Large intestine (tissue), 3 donors: ENCODE results near the gene ATP13A1. TPM values are rescaled to one million over a fixed set of nuclear protein-coding genes. Genes with fewer than 3 reads are reported as not detected.
"Not testable (repeated sequence)": the region's sequence is repeated elsewhere in the genome, so short reads cannot be mapped to it uniquely, and the experiment has no call there.

ENCODE experiments used
- DNase-seq, 2 donors: peaks; one replicate each; pipeline versions ENCODE4 v3.0.0 to v3.0.0-alpha.2; 2013
- H3K27ac ChIP-seq: one replicate; pipeline ENCODE4 v1.5.1; 2013; ENCODE audit warnings: low read length
- H3K27me3 ChIP-seq: 2 replicates; pipeline ENCODE4 v1.6.1; 2013; ENCODE audit warnings: low read length; ENCODE audit not compliant: control insufficient read depth, insufficient read depth
- H3K36me3 ChIP-seq: 2 replicates; pipeline ENCODE4 v1.6.1; 2013; ENCODE audit warnings: low read length; ENCODE audit not compliant: control insufficient read depth, insufficient read depth
- H3K4me1 ChIP-seq: one replicate; pipeline ENCODE4 v1.6.1; 2013; ENCODE audit warnings: low read length; ENCODE audit not compliant: control insufficient read depth, insufficient read depth
- H3K4me3 ChIP-seq: one replicate; pipeline ENCODE4 v1.5.1; 2013; ENCODE audit warnings: low read length
- H3K9me3 ChIP-seq: one replicate; pipeline ENCODE4 v1.6.1; 2013; ENCODE audit warnings: mild to moderate bottlenecking, low read depth, low read length, moderate library complexity; ENCODE audit not compliant: control insufficient read depth
- WGBS: methylation state at CpG from one replicate; pipeline ENCODE4 v1.1.5; 2013; ENCODE audit warnings: low lambda C conversion rate; ENCODE audit not compliant: insufficient coverage; 5-methylcytosine and 5-hydroxymethylcytosine counted together
- polyA plus RNA-seq: library from polyadenylated mRNA; unstranded; fragments of 120-200 nt; gene quantifications from one replicate; pipeline ENCODE4 v1.2.1, GENCODE V29; 2013

The ATP13A1 gene
- polyA plus RNA-seq, 1 donor, result 54.1 TPM

GRCh38 chr19:19619181-19619848, 44.2 kb downstream of the ATP13A1 start:
- Histone ChIP-seq H3K4me3 (no peak overlapping the region), H3K9me3 (no peaks in the 10 kb centered on the region), H3K36me3 (no peaks in the 10 kb centered on the region), H3K27ac (no peak overlapping the region), H3K27me3 (peaks cover 15% of the 10 kb centered on the region), H3K4me1 (no peaks in the 10 kb centered on the region)
- DNase-seq, result no peak
- no CpG with 5 or more reads among the region's 21 CpGs for WGBS

- H3K9me3 ChIP-seq, result no peaks in the 10 kb centered on the region
- peak within 1 kb of the TSS; percentile 38 for H3K4me3 ChIP-seq
- no peak within 1 kb of the TSS for H3K27ac ChIP-seq
- no peaks in the 10 kb centered on the region for H3K4me1 ChIP-seq
- peak; percentile 87 to 88 for DNase-seq
- H3K27me3 ChIP-seq, result peaks cover 15% of the 10 kb centered on the region
- no peaks in the 10 kb centered on the region for H3K36me3 ChIP-seq
- WGBS, result 63% methylated on average over 3 of the region's 80 CpGs
Observed at GRCh38 chr19:19618219-19619051, 45.0 kb downstream of the ATP13A1 start, which contains the start of gene PBX4. PBX4 (minus strand) TSS chr19:19618687; CDS start chr19:19618629, 58 bp downstream.

- WGBS, result no CpG with 5 or more reads among the region's 3 CpGs
- DNase-seq, result no peak
- Histone ChIP-seq H3K4me1 (no peaks in the 10 kb centered on the region), H3K36me3 (no peaks in the 10 kb centered on the region), H3K9me3 (no peaks in the 10 kb centered on the region), H3K4me3 (no peak overlapping the region), H3K27me3 (peaks cover 15% of the 10 kb centered on the region), H3K27ac (no peak overlapping the region)
Observed at GRCh38 chr19:19615086-19615485, 48.4 kb downstream of the ATP13A1 start.

GRCh38 chr19:19613506-19613905, 50.0 kb downstream of the ATP13A1 start:
- no peak overlapping the region for H3K27ac ChIP-seq
- no peak overlapping the region for H3K4me3 ChIP-seq
- no peaks in the 10 kb centered on the region for H3K36me3 ChIP-seq
- H3K9me3 ChIP-seq, result no peaks in the 10 kb centered on the region
- peaks cover 15% of the 10 kb centered on the region for H3K27me3 ChIP-seq
- no CpG with 5 or more reads among the region's 4 CpGs for WGBS
- H3K4me1 ChIP-seq, result no peaks in the 10 kb centered on the region
- no peak for DNase-seq

GRCh38 chr19:19610376-19611202, 52.9 kb downstream of the ATP13A1 start:
- no peak overlapping the region for H3K4me3 ChIP-seq
- H3K27ac ChIP-seq, result no peak overlapping the region
- no CpG with 5 or more reads among the region's 10 CpGs for WGBS
- no peak for DNase-seq
- H3K27me3 ChIP-seq, result no peaks in the 10 kb centered on the region
- H3K36me3 ChIP-seq, result no peaks in the 10 kb centered on the region
- H3K9me3 ChIP-seq, result no peaks in the 10 kb centered on the region
- peaks cover 3% of the 10 kb centered on the region for H3K4me1 ChIP-seq

GRCh38 chr19:19606686-19607085, 56.8 kb downstream of the ATP13A1 start:
- H3K27me3 ChIP-seq, H3K4me3 ChIP-seq, H3K27ac ChIP-seq, H3K4me1 ChIP-seq, H3K9me3 ChIP-seq, DNase-seq, H3K36me3 ChIP-seq: not testable (repeated sequence)
- WGBS, result no CpG with 5 or more reads among the region's 8 CpGs

GRCh38 chr19:19606021-19606420, 57.5 kb downstream of the ATP13A1 start:
- H3K36me3 ChIP-seq, result no peaks in the 10 kb centered on the region
- H3K9me3 ChIP-seq, result no peaks in the 10 kb centered on the region
- H3K27ac ChIP-seq, result peak overlapping the region; percentile 0
- H3K27me3 ChIP-seq, result no peaks in the 10 kb centered on the region
- no CpG with 5 or more reads among the region's 1 CpG for WGBS
- no peak overlapping the region for H3K4me3 ChIP-seq
- peak; percentile 63 to 86 for DNase-seq
- H3K4me1 ChIP-seq, result peaks cover 3% of the 10 kb centered on the region

- Histone ChIP-seq H3K36me3 (no peaks in the 10 kb centered on the region), H3K4me1 (peaks cover 3% of the 10 kb centered on the region), H3K9me3 (no peaks in the 10 kb centered on the region), H3K27ac (no peak overlapping the region), H3K4me3 (no peak overlapping the region), H3K27me3 (no peaks in the 10 kb centered on the region)
- WGBS, result no CpG with 5 or more reads among the region's 3 CpGs
- no peak for DNase-seq
Observed at GRCh38 chr19:19602713-19603324, 60.7 kb downstream of the ATP13A1 start.

GRCh38 chr19:19602136-19602712, 61.3 kb downstream of the ATP13A1 start:
- peaks cover 3% of the 10 kb centered on the region for H3K4me1 ChIP-seq
- no peaks in the 10 kb centered on the region for H3K27me3 ChIP-seq
- 71% methylated on average over 2 of the region's 9 CpGs for WGBS
- H3K4me3 ChIP-seq, result no peak overlapping the region
- no peak overlapping the region for H3K27ac ChIP-seq
- H3K9me3 ChIP-seq, result no peaks in the 10 kb centered on the region
- H3K36me3 ChIP-seq, result no peaks in the 10 kb centered on the region
- DNase-seq, result no peak
